H4 (cell line): ENCODE data around the gene PRRT4. TPM values are rescaled to one million over a fixed set of nuclear protein-coding genes. Genes with fewer than 3 reads are reported as not detected.
A peak's percentile ranks its signal among the peaks of the same experiment; 100 is the strongest.

ENCODE experiments used
- DNase-seq: peaks from one replicate; pipeline ENCODE4 v3.0.0-alpha.2; 2015; ENCODE audit warnings: low spot score
- total RNA-seq: library from RNA; depleted of rRNA; stranded (reverse); fragments of >200 nt; shearing (Covaris generic); gene quantifications from 2 replicates; pipeline ENCODE4 v1.2.3, GENCODE V29; 2014; rRNA removed

The PRRT4 gene
- total RNA-seq = 0.21 TPM in 1 of 2 replicates, not detected in the other

GRCh38 chr7:128361411-128362379 is at the start of gene PRRT4:
Gene PRRT4 (minus strand): TSS chr7:128361690.
- no peak for DNase-seq

GRCh38 chr7:128410451-128410753 is 48.9 kb upstream of the PRRT4 start:
- no peak for DNase-seq

DNA sequence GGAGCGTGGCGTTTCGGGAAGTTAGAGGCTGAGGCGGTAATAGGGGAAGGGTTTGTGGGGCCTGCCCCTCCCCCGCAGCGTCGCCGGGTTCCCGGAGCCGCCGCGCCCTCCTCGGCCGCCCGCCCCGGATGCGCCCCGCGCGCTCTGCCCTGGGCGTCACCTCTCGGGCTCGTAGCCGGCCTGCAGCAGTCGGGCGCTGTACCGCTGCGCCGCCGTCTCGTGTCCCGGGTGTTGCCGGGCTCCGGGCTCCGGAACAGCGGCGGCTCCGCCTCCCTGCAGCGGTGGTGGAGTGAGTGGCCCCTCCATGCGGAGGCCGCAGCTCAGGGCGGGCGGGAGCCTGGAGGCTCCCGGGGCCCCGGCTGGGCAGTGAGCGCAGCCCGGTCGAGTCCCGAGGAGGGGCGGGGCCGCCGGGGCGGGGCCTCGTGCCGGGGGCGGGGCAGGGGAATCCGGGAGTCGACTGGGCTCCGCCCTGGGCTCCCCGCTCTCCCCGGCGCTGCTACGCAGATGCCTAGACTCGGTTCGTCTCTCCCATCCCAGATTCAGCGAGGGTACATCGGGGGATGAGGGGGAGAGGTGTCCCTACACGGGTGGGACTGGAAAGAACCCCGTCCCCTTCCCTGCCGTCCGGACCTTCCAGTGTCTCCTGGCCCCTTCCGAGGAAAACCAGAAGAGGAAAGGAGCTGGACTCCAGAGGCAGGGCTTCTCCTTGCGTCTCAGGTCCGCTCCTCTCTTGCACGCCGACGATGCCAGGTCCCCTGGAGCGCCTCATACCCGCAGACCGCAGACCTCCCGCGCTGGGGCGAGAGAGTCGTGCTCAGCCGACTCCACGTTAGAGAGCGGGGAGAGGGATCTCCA is 48.3 kb upstream of the PRRT4 start, which contains the start of gene IMPDH1:
Gene IMPDH1 (minus strand): TSS at position 387 of the 855 bp plus-strand sequence. CDS start 81 bp downstream, at position 306.
- peak; percentile 89 for DNase-seq

GRCh38 chr7:128408709-128409595 is 47.5 kb upstream of the PRRT4 start:
- DNase-seq = no peak

DNA sequence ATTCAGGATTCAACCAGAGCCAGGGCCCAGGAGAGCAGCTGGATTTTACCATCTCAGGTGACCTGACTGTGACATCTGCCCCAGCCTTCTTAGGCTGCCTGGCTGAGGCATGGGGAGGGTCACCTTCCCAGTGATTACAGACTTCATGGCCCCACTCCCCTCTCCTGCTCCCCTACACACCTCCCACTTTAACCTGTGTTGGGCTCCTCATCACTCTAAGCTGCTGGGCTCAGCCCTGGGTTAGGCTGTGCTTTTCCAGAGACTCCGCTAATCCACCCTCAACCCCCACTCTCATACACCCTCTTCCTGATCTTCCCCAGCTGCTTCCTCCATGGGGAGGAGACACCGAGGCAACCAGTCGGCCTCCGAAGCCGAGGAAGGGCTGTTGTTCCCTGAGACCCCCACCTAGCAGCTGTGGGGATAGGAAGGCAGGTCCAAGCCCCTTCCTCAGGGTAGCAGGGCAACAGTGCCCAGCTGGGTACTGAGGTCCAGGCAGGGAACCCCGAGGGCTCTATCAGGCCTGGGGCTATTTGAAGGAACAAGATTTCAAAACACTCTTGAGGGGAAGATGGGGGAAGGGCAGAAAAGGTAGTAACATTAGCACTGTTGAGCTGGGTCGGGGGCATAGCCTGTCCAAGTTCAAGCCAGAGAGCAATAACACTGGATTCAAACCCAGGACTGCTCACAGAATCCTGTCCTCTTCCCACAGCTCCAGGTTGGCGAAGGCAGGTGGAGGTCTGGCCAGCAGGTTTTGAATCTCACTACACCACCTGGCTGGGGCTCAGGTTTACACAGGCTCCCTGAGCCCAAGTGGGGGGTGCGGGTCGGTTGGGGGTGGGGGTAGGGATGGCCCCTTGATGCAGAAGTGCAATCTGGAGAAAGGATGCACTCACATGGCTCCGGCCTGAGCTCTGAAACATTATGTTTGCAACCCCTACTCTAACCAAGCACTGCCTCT is 46.5 kb upstream of the PRRT4 start:
- DNase-seq = no peak

DNA sequence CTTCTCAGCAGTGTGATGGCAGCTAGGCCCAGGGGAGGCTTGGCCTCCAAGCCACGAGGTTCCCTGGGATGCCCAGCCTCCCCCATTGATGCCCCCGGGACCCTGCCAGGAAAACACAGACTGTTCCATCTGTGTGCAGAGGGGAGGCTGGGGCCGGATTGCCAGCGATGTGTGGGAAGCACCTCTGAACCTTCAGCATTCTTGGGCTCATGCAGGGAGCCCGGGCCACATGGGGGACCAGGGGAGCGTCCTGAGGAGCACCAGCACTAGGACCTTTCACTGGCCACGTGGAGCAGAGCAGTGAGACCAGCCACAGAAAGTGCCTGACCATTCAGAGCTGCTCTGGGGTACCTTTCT is 45.7 kb upstream of the PRRT4 start:
- DNase-seq = no peak

GRCh38 chr7:128406314-128407232 is 45.1 kb upstream of the PRRT4 start:
- no peak for DNase-seq

GRCh38 chr7:128405471-128406313 is 44.2 kb upstream of the PRRT4 start:
- DNase-seq = no peak

DNA sequence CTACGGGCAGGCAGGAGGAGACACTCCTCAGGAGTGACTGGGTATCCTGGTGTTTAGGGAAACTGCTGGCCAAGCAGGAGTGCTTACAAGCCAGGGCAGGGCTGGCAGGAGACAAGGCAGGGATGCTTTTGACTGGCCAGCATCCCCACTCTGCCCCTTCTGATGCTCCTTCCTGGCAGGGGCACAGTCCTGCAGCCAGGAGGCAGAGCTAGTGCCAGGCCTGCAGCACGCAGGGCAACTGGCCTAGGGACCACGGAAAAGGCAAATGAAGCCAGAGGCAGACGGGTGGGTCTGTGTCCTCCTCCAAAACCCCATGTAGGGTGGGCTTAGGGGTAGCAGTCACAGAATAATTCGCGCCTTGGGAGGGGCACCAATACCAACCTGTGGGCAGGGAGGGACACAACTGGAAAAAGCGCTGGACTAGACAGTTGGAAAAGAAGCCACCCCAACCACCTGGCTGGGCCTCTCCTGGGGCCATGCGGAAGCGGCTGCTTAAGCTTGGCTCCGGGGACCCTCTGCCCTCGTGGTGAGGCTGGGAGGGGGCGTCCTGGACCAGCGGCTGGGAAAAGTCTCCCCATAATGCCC is 43.5 kb upstream of the PRRT4 start:
- peak; percentile 46 for DNase-seq

- no peak for DNase-seq
These were observed 42.7 kb upstream of the PRRT4 start for GRCh38 chr7:128404143-128404681.

GRCh38 chr7:128403676-128404075 is 42.2 kb upstream of the PRRT4 start:
- DNase-seq = no peak

DNA sequence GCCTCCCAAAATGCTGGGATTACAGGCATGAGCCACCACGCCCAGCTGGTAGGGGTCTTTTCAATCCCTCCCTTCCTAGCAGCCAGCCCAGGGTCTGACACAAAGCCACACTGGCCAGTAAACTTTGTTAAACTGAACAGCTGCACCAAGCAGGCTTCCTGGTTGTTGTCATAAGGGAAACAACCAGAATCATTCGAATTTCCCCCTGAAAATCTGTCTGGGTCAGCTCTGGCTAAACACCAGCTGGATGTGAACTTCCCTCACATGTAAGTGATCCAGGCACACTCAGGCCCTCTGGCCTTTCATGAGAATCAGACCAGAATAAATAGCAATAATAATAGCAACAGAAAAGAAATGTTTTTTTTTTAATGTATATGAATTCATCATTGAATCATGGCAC is 40.9 kb upstream of the PRRT4 start:
- DNase-seq = no peak

- no peak for DNase-seq
These were observed 39.1 kb upstream of the PRRT4 start for GRCh38 chr7:128400566-128400965.

GRCh38 chr7:128399991-128400390 is 38.5 kb upstream of the PRRT4 start:
- no peak for DNase-seq

DNA sequence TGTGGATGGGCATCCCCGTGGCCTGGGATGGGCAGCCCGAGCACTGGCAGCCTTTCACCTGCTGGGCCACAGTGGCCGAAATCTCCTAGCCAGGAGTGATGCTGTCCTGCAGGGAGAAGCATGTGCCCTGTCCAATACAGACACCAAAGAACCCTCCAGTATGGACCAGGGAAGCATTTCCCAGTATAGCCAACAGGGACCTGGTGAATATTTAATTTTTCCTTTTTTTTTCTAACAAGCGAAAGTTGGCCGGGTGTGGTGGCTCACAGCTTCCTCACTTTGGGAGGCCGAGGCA is 37.3 kb upstream of the PRRT4 start:
- no peak for DNase-seq

- no peak for DNase-seq
These were observed 36.7 kb upstream of the PRRT4 start for GRCh38 chr7:128398016-128398840.

GRCh38 chr7:128396357-128396756 is 34.9 kb upstream of the PRRT4 start:
- no peak for DNase-seq
